ENCODE results near the gene TMEM207. TPM values are rescaled to one million over a fixed set of nuclear protein-coding genes. Genes with fewer than 3 reads are reported as not detected.

TMEM207 gene
- total and polyA plus RNA-seq, 2 of the 4 experiments (the other 2 are of a cell fraction) = not detected

GRCh38 chr3:190458040-190458439 is 8.3 kb upstream of the TMEM207 start:
- no peak overlapping the region for H3K4me2 ChIP-seq (ENCODE audit: low read depth, low read length)
- WGBS, 2 experiments (ENCODE audit: extremely low coverage in 2 of 2, insufficient read length in 1 of 2) = no CpG with 5 or more reads among the region's 2 CpGs
- no peak for DNase-seq
- no peak overlapping the region for H2BK15ac ChIP-seq (ENCODE audit: low read depth, low read length)
- H2AFZ ChIP-seq (replicated peaks; ENCODE audit: low read length, poor library complexity) = no peak overlapping the region
- no peak overlapping the region for H3K56ac ChIP-seq (ENCODE audit: extremely low read depth, insufficient read depth, low read length)
- no peak overlapping the region for H2BK5ac ChIP-seq (ENCODE audit: low read depth, low read length, poor library complexity, severe bottlenecking)
- no peaks in the 10 kb centered on the region for H4K20me1 ChIP-seq (ENCODE audit: insufficient read depth, low read length)
- no peak overlapping the region for H4K5ac ChIP-seq (ENCODE audit: low read depth, low read length)
- H3K27ac ChIP-seq (ENCODE audit: insufficient read depth, low read length) = no peak overlapping the region
- H3K4me3 ChIP-seq (ENCODE audit: insufficient read depth, low read depth, low read length) = no peak overlapping the region
- no peaks in the 10 kb centered on the region for H3K36me3 ChIP-seq (ENCODE audit: control insufficient read depth, insufficient read depth, low read length)
- no peak overlapping the region for H3K18ac ChIP-seq (ENCODE audit: low read depth, low read length)
- H3K14ac ChIP-seq (replicated peaks; ENCODE audit: low read depth, low read length) = no peak overlapping the region
- no peak overlapping the region for H3K23ac ChIP-seq (ENCODE audit: low read depth, low read length)
- H2BK120ac ChIP-seq (ENCODE audit: low read depth, low read length) = no peak overlapping the region
- H3K9me3 ChIP-seq (ENCODE audit: control insufficient read depth, insufficient read depth, low read length) = no peaks in the 10 kb centered on the region
- in situ Hi-C loops (cut with MboI; ENCODE audit: low sequenced_read_pairs) (no loop called here), intact Hi-C loops (cut with micrococcal nuclease) (no loop called here), dilution Hi-C loops (cut with HindIII; ENCODE audit: low sequenced_read_pairs, unreplicated experiment) (no loop called here)
- no peak overlapping the region for H2AK9ac ChIP-seq (replicated peaks; ENCODE audit: low read depth, low read length, poor library complexity)
- CTCF ChIA-PET = no interaction called here
- no peak overlapping the region for H2AK5ac ChIP-seq (ENCODE audit: low read depth, low read length)
- no peak overlapping the region for H3K4ac ChIP-seq (ENCODE audit: low read depth, low read length)
- no peak overlapping the region for H4K91ac ChIP-seq (ENCODE audit: insufficient read depth, low read depth, low read length)
- H2BK20ac ChIP-seq (ENCODE audit: low read depth, low read length) = no peak overlapping the region
- no peak overlapping the region for H3K9ac ChIP-seq (ENCODE audit: low read depth, low read length)
- H3K9me1 ChIP-seq (ENCODE audit: insufficient read depth, low read length) = no peaks in the 10 kb centered on the region
- no peaks in the 10 kb centered on the region for H3K79me1 ChIP-seq (ENCODE audit: low read depth in 1 of 2, low read length in 2 of 2)
- POLR2A ChIA-PET (ENCODE audit: unreplicated experiment) = no interaction called here
- H3K4me1 ChIP-seq (ENCODE audit: control insufficient read depth, insufficient read depth, low read length) = no peaks in the 10 kb centered on the region
- no peaks in the 10 kb centered on the region for H3K27me3 ChIP-seq (ENCODE audit: control insufficient read depth, insufficient read depth, low read length)
- TF ChIP-seq RCOR1 (IDR thresholded peaks at IDR 0.05; ENCODE audit: insufficient replicate concordance, low read length) (no peak), CTCF (conservative IDR thresholded peaks at IDR 0.05; ENCODE audit: low read depth, low read length) (0 out of 2 replicates have a peak, but pooled peaks have one; percentile 4)
- H4K8ac ChIP-seq (ENCODE audit: low read depth in 2 of 2, low read length in 2 of 2) = no peak overlapping the region
- no peak for ATAC-seq (ENCODE audit: low read depth)
- BruUV-seq (replicated peaks) = no TSS peak
